Natural killer cell (primary cell): ENCODE measurements around the gene NME3. TPM values are rescaled to one million over a fixed set of nuclear protein-coding genes. Genes with fewer than 3 reads are reported as not detected.

Experiments used
- ATAC-seq, 3 donors: fragments of 150-1000 bp in 2 of 3; fragments of 200-7000 bp in 1 of 3; cut with Tn5 transposase; 1 replicate in 1 of 3; 2 replicates in 2 of 3; pipeline ENCODE4 v1.10.0; 2021; ENCODE audit warnings: mild to moderate bottlenecking in 2 of 3, moderate library complexity in 2 of 3
- DNase-seq, 2 donors: peaks; one replicate each; pipeline versions ENCODE4 v3.0.0 to v3.0.0-alpha.2; 2013 to 2021; ENCODE audit warnings: mixed read lengths in 1 of 2
- H3K27ac ChIP-seq: one replicate; pipeline ENCODE4 v1.5.1; 2013; ENCODE audit warnings: mild to moderate bottlenecking, low read length
- H3K27me3 ChIP-seq: one replicate; pipeline ENCODE4 v1.6.1; 2013; ENCODE audit warnings: low read length; ENCODE audit not compliant: control insufficient read depth, insufficient read depth
- H3K36me3 ChIP-seq: one replicate; pipeline ENCODE4 v1.6.1; 2013; ENCODE audit warnings: low read length; ENCODE audit not compliant: control insufficient read depth, insufficient read depth
- H3K4me1 ChIP-seq: one replicate; pipeline ENCODE4 v1.6.1; 2013; ENCODE audit warnings: low read length; ENCODE audit not compliant: control insufficient read depth, insufficient read depth
- H3K4me3 ChIP-seq: one replicate; pipeline ENCODE4 v1.5.1; 2013; ENCODE audit warnings: low read length
- H3K9me3 ChIP-seq: one replicate; pipeline ENCODE4 v1.6.1; 2013; ENCODE audit warnings: low read length; ENCODE audit not compliant: control insufficient read depth, insufficient read depth
- H3K27ac Mint-ChIP-seq, 2 donors: one replicate each; pipeline ENCODE4 v1.8.0; 2022; ENCODE audit warnings: mild to moderate bottlenecking in 2 of 2, mixed read lengths in 2 of 2, moderate library complexity in 1 of 2
- H3K27me3 Mint-ChIP-seq, 2 donors: one replicate each; pipeline ENCODE4 v1.8.0; 2022; ENCODE audit warnings: low read depth in 2 of 2, mixed read lengths in 2 of 2
- H3K36me3 Mint-ChIP-seq: one replicate; pipeline ENCODE4 v1.8.0; 2022; ENCODE audit warnings: mixed read lengths
- H3K4me1 Mint-ChIP-seq, 2 donors: one replicate each; pipeline ENCODE4 v1.8.0; 2022; ENCODE audit warnings: mixed read lengths in 2 of 2
- H3K4me3 Mint-ChIP-seq: one replicate; pipeline ENCODE4 v1.8.0; 2022; ENCODE audit warnings: mild to moderate bottlenecking, moderate library complexity, mixed read lengths
- H3K9me3 Mint-ChIP-seq, 2 donors: one replicate each; pipeline ENCODE4 v1.8.0; 2022; ENCODE audit warnings: mixed read lengths in 2 of 2
- CTCF ChIP-seq: fragments of 200-600 bp; IDR thresholded peaks from one replicate; pipeline ENCODE4 v1.8.0; 2022; ENCODE audit warnings: antibody characterized with exemption
- WGBS: methylation state at CpG from one replicate; pipeline ENCODE4 v1.1.7; 2013; ENCODE audit warnings: missing lambda C conversion rate; ENCODE audit not compliant: insufficient coverage; 5-methylcytosine and 5-hydroxymethylcytosine counted together
- intact Hi-C: fragments of 100-400 bp; cut with micrococcal nuclease; formaldehyde crosslinking; loops from one replicate; pipeline ENCODE4 v1.14.2; 2022
- total RNA-seq, 4 donors: library from RNA; stranded (reverse); fragments of 120-200 nt in 1 of 4; gene quantifications; one replicate each; pipeline versions ENCODE4 v1.2.3 to v1.2.4, GENCODE V29; 2013 to 2022

NME3 gene
- total RNA-seq, 3 donors from 2014 or later (not counting 1 experiment from before 2014, with no cell fraction given): 40.6 to 50.3 (median 46.2) TPM

- H3K4me3 Mint-ChIP-seq: no peak overlapping the region
These were observed 5.5 kb downstream of the NME3 start for GRCh38 chr16:1765826-1766225.

GRCh38 chr16:1764971-1765370, 6.4 kb downstream of the NME3 start:
- WGBS: 92% methylated on average over 19 of the region's 21 CpGs
- intact Hi-C loops: no loop called here
- Histone ChIP-seq H3K9me3 (no peaks in the 10 kb centered on the region), H3K27me3 (no peaks in the 10 kb centered on the region), H3K27ac (no peak overlapping the region), H3K4me1 (peaks cover 10% of the 10 kb centered on the region), H3K4me3 (no peak overlapping the region), H3K36me3 (peaks cover 63% of the 10 kb centered on the region)
- Mint-ChIP-seq H3K9me3 (no peaks in the 10 kb centered on the region), H3K4me3 (no peak overlapping the region), H3K36me3 (peaks cover 7% of the 10 kb centered on the region), H3K4me1 (peaks cover 0 to 2% of the 10 kb centered on the region in 2 donors), H3K27me3 (no peaks in the 10 kb centered on the region), H3K27ac (no peak overlapping the region)
- no peak for TF ChIP-seq CTCF
- ATAC-seq: no peak
- no peak for DNase-seq

More at GRCh38 chr16:1765826-1766225, 5.5 kb downstream of the NME3 start:
- Histone ChIP-seq H3K27me3 (no peaks in the 10 kb centered on the region), H3K27ac (no peak overlapping the region), H3K36me3 (peaks cover 55% of the 10 kb centered on the region), H3K4me1 (peaks cover 19% of the 10 kb centered on the region), H3K4me3 (no peak overlapping the region), H3K9me3 (no peaks in the 10 kb centered on the region)
- H3K4me1 Mint-ChIP-seq: peaks cover 0 to 8% of the 10 kb centered on the region in 2 donors
- 88% methylated on average over 22 of the region's 22 CpGs for WGBS
- DNase-seq (no peak), ATAC-seq (no peak)
- no peak for TF ChIP-seq CTCF
- H3K9me3 Mint-ChIP-seq: no peaks in the 10 kb centered on the region
- intact Hi-C loops: no loop called here
- peak overlapping the region in 1 of 2 donors; percentile 36 for H3K27ac Mint-ChIP-seq
- H3K27me3 Mint-ChIP-seq: no peaks in the 10 kb centered on the region
- H3K36me3 Mint-ChIP-seq: peaks cover 7% of the 10 kb centered on the region

GRCh38 chr16:1763521-1764511, 7.5 kb downstream of the NME3 start:
- H3K4me3 Mint-ChIP-seq: no peak overlapping the region
- no peak overlapping the region for H3K27ac ChIP-seq
- no peaks in the 10 kb centered on the region for H3K9me3 Mint-ChIP-seq
- H3K9me3 ChIP-seq: no peaks in the 10 kb centered on the region
- no peak for TF ChIP-seq CTCF
- H3K27me3 Mint-ChIP-seq: no peaks in the 10 kb centered on the region
- H3K4me1 ChIP-seq: peaks cover 5% of the 10 kb centered on the region
- intact Hi-C loops: no loop called here
- 94% methylated on average over 69 of the region's 81 CpGs for WGBS
- no peak overlapping the region for H3K27ac Mint-ChIP-seq
- ATAC-seq: no peak
- H3K27me3 ChIP-seq: no peaks in the 10 kb centered on the region
- no peak for DNase-seq
- peaks cover 7% of the 10 kb centered on the region for H3K36me3 Mint-ChIP-seq
- H3K4me3 ChIP-seq: no peak overlapping the region
- peaks cover 65% of the 10 kb centered on the region for H3K36me3 ChIP-seq
- H3K4me1 Mint-ChIP-seq: no peaks in the 10 kb centered on the region
